ENCODE data around the gene LRRK1.

DNA sequence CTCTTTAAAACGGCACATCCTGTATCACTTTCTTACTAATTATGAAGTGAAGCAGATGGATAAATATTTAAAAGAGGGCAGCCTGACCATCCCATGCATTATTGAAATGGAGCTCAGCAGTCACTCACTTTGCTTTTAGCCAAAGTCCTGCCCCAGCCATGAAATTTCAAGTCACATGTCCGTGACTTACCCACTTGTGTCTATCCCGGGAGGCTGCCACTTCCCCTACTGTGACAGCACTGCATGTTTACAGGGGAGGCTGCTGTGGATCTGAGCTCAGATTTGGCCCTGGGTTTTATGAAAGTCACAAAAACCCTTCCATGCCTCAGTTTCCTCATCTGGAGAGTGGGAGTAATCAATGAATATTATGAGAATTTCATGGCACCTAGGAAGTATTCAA lies 17.9 kb upstream of the LRRK1 start:
- TF ChIP-seq TAF1 (IDR thresholded peaks at IDR 0.05; ENCODE audit: low read depth, low read length) (no peak), POLR2A (IDR thresholded peaks at IDR 0.05; ENCODE audit: low read depth, low read length) (no peak), SPI1 (IDR thresholded peaks at IDR 0.05; ENCODE audit: low read depth, low read length) (no peak)

Measured in GM12891 (cell line).